IPS-18a (cell line): ENCODE measurements around the gene BMP7.

ENCODE experiments used
- H3K27ac ChIP-seq: one replicate; pipeline ENCODE4 v1.5.1; 2013; ENCODE audit warnings: low read length
- H3K27me3 ChIP-seq: one replicate; pipeline ENCODE4 v1.6.1; 2013; ENCODE audit warnings: mild to moderate bottlenecking, low read length; ENCODE audit not compliant: control insufficient read depth, insufficient read depth
- H3K36me3 ChIP-seq: one replicate; pipeline ENCODE4 v1.6.1; 2013; ENCODE audit warnings: low read depth, low read length; ENCODE audit not compliant: control insufficient read depth
- H3K4me1 ChIP-seq: one replicate; pipeline ENCODE4 v1.6.1; 2013; ENCODE audit warnings: low read depth, low read length; ENCODE audit not compliant: control insufficient read depth
- H3K4me3 ChIP-seq: one replicate; pipeline ENCODE4 v1.5.1; 2013; ENCODE audit warnings: low read length
- H3K9ac ChIP-seq: one replicate; pipeline ENCODE4 v1.6.1; 2013; ENCODE audit warnings: mild to moderate bottlenecking, low read length, moderate library complexity
- H3K9me3 ChIP-seq: one replicate; pipeline ENCODE4 v1.6.1; 2013; ENCODE audit warnings: low read depth, low read length; ENCODE audit not compliant: control insufficient read depth

BMP7 gene

DNA sequence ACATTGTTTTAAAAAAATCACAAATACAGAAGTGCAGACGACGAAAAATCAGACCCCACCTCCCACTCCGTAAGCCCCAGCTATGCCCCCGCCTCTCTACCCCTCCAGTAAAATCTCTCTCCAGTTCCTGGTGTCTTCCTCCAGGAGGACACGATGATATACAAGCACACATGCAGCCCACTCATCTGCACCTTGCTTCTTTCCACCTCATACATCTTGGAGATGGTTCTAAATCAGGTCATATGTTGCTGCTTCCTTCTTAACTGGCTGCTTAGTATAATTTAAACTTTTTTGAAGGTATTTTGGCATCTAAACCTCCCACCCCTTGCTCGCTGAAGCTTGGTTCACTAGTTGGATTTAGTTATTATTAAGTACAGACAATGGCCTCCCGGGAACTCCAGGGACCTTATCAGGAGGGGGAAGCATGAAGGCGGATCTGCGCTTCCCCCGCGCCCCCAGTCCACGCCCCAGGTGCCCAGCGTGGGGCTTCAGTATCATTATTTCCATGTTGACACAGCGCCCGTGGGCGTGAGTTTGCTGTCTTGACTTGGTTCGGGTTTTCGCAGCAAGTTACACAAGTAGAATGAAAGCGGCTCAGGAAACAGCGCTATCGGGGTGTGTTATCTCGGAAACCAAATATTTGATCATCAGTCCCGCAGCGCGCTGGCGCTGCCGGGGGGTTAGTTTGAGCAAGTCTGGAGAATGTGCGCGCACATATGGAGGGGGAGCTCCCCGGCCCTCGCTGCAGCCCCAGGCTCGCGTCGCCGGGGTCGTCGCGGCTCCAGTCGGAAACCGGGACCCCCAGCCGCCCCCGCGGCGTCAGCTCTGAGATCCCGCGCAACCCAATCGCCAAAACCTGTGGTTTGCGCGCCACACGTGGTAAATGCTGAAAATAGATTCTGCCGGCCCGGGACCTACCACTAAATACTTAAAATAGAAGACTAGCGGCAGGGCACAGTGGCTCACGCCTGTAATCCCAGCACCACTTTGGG lies 2.3 kb downstream of the BMP7 start:
- peaks cover 95% of the 10 kb centered on the region for H3K27me3 ChIP-seq
- no peak overlapping the region for H3K9ac ChIP-seq
- no peaks in the 10 kb centered on the region for H3K9me3 ChIP-seq
- no peak overlapping the region for H3K27ac ChIP-seq
- no peaks in the 10 kb centered on the region for H3K36me3 ChIP-seq
- H3K4me3 ChIP-seq, result peak overlapping the region; percentile 39
- H3K4me1 ChIP-seq, result peaks cover 53% of the 10 kb centered on the region

DNA sequence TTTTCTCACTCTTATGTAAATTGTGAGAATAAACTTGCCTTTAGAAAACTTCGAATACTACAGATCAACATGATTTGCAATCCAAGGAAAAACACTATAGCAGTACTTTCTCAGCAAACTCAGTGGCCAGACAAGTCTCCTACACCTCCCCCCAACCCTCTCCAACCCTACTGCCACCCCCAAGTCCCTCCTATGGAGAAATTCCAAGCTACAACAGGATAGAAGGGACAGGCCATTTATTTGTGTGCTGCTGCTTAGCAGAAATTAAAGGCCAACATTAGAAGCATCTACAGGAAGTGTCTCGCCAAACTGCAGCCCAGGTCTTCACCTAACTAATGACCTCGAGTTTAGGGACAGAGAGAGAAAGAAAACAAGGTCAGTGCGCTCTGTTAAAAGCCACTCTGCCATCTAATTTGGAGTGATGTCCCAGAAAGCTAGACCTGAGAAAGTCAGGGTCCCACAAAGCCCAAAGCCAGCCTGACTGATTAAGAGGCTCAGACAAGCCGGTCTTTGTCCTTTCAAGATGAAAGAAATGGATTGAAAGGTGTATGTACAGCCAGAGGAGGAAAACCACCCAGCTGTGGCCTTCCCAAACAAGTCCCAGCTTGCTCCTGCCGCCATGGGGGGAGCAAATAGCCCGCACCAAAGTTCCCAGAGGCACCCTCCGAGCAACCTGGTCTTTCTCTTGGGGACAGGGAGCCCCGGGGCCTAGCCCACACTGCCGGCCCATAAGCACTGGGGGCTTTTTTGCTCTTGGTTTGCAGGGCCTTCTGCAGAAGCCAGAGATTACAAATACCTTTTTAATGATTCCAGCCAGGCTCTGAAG lies 3.4 kb downstream of the BMP7 start:
- peak overlapping the region; percentile 8 for H3K4me3 ChIP-seq
- H3K4me1 ChIP-seq, result peaks cover 51% of the 10 kb centered on the region
- no peak overlapping the region for H3K9ac ChIP-seq
- H3K27me3 ChIP-seq, result peaks cover 91% of the 10 kb centered on the region
- no peaks in the 10 kb centered on the region for H3K36me3 ChIP-seq
- H3K27ac ChIP-seq, result no peak overlapping the region
- H3K9me3 ChIP-seq, result no peaks in the 10 kb centered on the region

DNA sequence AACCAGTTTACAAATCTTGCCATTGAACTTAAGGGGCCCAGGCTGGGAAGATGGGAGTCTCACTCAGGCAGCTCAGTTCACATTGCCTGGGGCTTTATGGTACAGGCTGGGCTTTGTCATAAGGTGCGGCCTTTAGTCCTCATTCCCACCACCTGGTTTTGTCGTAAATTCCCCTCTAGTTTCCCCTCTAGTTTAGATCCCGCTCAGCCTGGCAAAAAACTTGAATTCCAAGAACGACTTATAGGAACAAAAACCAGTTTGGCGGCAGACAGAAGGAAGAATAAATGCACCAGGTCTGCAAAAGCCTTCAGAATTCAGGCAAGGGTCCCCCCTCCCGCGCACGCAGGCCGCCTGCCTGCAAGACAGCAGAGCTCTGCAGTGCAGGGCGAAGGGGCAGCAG lies 4.1 kb downstream of the BMP7 start:
- Histone ChIP-seq H3K36me3 (no peaks in the 10 kb centered on the region), H3K9me3 (no peaks in the 10 kb centered on the region), H3K27me3 (peaks cover 84% of the 10 kb centered on the region), H3K4me1 (peaks cover 57% of the 10 kb centered on the region), H3K9ac (no peak overlapping the region), H3K4me3 (peak overlapping the region; percentile 8), H3K27ac (no peak overlapping the region)

DNA sequence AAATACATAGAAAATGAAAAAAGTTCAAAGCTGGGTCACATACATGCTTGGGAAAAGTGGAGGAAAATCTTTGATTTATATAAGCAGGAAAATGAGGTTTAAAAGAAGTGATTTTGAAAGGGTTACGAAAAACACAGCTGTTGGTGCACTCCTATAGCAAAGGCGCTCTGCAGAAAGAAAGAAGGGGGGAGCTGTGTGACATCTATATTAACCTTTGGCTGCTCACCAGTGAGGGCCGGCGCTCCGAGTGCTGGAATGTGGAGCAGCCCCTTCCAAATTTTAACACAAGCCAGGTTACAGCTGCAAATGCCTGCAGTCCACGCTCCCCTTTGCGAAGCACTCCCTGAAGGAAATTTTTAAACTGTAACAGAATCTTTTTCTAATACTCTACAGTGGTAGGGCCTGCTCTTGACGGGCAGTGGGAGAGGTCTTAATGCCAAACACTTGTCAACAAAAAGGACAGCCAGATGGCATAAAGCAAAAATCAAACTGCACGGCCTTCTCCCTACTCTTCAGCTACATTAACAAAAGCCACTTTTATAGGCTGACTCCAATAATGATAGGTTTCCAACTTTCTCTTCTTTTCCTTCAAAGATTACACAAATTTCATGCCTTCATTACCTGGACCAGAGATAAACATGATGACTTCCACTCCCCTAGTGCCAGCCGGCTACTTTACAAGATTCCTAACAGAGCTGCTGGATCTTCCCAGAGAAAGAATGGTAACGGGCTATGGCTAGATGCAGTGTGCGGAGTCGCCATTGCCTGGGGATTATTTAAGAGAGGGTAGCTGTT lies 4.8 kb downstream of the BMP7 start:
- peak overlapping the region; percentile 32 for H3K4me3 ChIP-seq
- peaks cover 57% of the 10 kb centered on the region for H3K4me1 ChIP-seq

DNA sequence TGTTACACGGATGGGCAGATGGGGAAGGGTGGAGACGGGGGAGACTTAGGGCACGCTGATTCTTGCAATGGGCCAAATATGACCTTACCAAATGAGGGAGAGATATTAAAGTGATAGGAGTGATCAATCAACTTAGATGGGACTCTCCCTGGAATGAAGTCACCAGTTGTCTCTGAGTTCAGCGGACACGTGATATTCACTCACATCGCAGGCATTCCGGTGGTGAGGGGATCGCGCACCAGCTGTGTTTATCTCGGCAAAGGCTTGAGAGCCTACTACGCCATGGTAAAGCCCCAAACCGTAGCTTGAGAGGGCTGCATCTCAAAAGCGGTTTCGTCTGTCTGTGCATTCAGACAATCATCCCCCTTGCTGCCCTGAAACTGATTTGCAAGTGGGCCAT lies 5.5 kb downstream of the BMP7 start:
- Histone ChIP-seq H3K36me3 (no peaks in the 10 kb centered on the region), H3K4me3 (peak overlapping the region; percentile 32), H3K27me3 (peaks cover 75% of the 10 kb centered on the region), H3K4me1 (peaks cover 61% of the 10 kb centered on the region), H3K9me3 (no peaks in the 10 kb centered on the region), H3K27ac (no peak overlapping the region), H3K9ac (no peak overlapping the region)

More for the DNA sequence above, 4.8 kb downstream of the BMP7 start:
- Histone ChIP-seq H3K9ac (no peak overlapping the region), H3K27ac (no peak overlapping the region), H3K9me3 (no peaks in the 10 kb centered on the region), H3K27me3 (peaks cover 77% of the 10 kb centered on the region), H3K36me3 (no peaks in the 10 kb centered on the region)

DNA sequence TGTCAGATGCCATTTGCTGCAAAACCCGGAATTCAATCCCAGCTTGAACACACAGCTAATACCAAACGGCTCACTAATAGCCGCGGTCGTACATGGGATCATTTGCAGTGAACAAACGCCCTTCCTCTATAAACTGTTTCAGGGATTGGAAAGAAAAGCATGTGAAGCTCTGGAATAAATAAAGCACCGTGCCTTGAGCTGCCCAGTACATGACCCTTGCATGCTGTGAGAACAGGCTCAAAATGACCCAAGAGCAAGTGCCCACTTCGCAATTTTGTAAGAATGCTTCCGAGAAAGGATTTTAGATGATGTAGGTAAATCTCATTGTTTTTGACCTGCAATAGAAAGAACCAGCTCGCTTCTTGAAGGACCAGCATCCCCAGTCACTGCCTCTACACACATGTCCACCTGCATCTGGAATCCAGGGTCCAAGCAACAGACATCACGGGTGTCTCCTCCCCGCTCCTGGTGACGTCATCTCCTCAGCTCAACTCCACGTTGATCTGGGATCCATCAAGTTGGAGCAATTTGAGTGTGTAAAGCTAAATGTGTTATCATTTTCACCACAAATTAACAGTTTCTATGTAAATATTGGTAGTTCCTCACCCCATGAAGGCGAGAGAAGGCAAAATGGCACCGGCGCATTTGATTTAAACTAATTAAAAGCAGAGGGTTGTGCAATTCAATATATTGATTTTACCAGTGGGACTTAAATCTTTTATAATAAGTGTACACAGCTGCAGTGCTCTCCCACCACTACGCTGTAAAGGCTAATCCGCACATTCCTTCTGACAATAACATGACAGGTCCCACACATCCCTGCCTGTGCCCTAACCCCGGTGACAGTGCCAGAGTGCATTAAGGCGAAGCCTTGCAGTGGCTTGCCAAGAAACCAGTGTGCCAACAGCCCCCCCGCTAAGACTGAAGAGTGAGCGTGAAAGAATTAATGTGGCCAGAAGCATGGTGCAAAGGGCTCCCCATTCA lies 6.2 kb downstream of the BMP7 start:
- H3K9me3 ChIP-seq, result no peaks in the 10 kb centered on the region
- H3K27me3 ChIP-seq, result peaks cover 68% of the 10 kb centered on the region
- no peak overlapping the region for H3K27ac ChIP-seq
- peaks cover 62% of the 10 kb centered on the region for H3K4me1 ChIP-seq
- H3K9ac ChIP-seq, result no peak overlapping the region
- no peaks in the 10 kb centered on the region for H3K36me3 ChIP-seq
- H3K4me3 ChIP-seq, result peak overlapping the region; percentile 32

DNA sequence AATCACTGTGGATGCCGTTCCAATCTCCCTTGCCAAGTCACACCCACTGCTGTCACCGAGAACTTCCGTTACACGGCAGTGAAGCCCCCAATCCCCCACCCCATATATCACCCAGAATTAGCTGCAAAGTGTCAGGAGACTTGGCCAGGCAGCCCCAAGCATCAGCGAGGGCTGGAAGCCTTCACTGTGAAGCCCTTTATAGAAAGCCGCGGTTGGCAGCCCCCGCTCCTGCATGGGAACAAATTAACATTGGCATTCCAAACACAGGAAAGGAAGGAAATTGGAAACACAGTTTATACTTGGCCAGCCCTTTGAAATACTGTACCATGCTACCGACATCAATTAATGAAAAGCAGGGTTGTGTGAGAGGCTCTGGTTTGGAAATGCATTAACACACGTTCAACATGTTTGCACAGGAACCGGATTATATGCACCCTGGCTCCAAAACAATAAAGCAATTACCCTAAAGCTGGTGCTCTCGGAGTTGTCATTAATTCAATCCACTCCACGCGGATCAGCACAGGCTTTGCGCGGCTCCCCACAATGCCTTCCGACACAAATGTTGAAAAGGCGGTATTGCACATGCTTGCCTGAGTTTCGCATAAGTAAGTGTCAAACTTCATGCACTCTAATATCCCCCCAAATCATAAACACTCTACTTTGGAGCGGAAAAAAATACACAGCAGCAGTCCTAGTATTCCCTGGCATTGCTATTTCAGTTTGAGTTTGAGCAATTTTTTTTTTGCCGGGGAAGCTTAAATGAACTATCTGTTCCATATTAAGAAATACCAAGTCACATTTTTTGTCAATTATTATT lies 7.1 kb downstream of the BMP7 start:
- Histone ChIP-seq H3K27ac (no peak overlapping the region), H3K4me1 (peaks cover 62% of the 10 kb centered on the region), H3K36me3 (no peaks in the 10 kb centered on the region), H3K9ac (no peak overlapping the region), H3K9me3 (no peaks in the 10 kb centered on the region), H3K27me3 (peaks cover 59% of the 10 kb centered on the region), H3K4me3 (no peak overlapping the region)

DNA sequence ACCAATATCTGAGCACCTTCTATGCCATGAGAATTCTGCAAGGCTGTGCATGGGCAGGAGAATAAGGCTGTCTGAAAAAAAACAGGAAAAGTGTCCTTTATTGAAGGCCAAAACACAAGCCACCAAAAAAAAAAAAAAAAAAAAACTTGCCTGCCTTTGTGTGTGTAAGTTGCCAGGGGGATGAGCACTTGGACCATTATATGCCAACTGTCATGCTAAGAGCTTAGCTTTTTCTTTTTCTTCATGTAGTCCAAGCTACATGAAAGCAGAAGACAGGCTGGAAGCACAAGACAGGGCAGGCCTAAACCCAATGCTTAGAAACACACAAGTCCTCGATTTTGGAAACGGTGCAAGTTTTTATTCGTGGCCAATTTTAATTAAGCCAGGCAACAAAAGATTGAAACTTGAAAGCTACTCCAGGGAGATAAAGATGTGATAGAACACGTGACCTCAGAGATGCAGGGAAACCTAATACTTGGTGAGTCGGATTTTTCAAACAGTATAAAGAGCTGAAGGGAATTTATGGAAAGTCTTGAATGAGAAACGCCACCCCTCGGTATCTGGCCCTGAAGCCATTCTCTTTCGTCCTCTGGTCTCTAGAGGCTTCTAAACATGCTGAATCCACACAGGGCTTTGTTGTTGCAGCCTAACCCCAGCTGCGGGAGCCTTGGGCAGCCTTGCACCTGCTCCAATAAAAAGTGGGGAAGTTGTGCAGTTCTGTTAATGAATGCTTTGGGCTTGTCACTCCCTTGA lies 8.6 kb downstream of the BMP7 start:
- Histone ChIP-seq H3K27ac (no peak overlapping the region), H3K9me3 (no peaks in the 10 kb centered on the region), H3K4me3 (no peak overlapping the region), H3K9ac (no peak overlapping the region), H3K36me3 (no peaks in the 10 kb centered on the region), H3K27me3 (peaks cover 44% of the 10 kb centered on the region), H3K4me1 (peaks cover 49% of the 10 kb centered on the region)

DNA sequence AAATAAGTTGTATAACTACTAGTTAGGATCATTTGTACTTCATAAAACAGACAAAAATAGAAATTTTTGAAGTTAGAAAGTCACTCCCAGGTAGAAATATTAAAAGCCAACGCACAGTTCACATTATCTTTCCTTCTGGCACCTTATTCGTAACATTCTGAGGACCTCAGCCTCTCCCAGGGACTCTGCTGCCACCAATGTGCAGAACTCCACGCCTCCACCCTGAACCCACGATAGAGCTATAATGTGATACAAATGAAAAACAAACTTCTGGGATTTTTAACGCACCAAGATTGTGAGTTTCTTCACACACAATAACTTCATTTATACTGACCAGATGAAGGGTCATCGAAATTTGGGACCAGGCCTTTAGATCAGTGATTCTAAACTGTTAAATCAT lies 9.5 kb downstream of the BMP7 start:
- Histone ChIP-seq H3K27me3 (peaks cover 35% of the 10 kb centered on the region), H3K27ac (no peak overlapping the region), H3K4me1 (peaks cover 43% of the 10 kb centered on the region)

More for the DNA sequence above, 9.5 kb downstream of the BMP7 start:
- Histone ChIP-seq H3K36me3 (no peaks in the 10 kb centered on the region), H3K9ac (no peak overlapping the region), H3K4me3 (no peak overlapping the region), H3K9me3 (no peaks in the 10 kb centered on the region)
